K562 (cell line): ENCODE measurements around the gene TTN. TPM values are rescaled to one million over a fixed set of nuclear protein-coding genes. Genes with fewer than 3 reads are reported as not detected.

Experiments
- CBFA2T2 ChIP-seq: fragments of 450-650 bp; conservative IDR thresholded peaks from 2 replicates; pipeline ENCODE4 v1.6.1; 2017; ENCODE audit warnings: mild to moderate bottlenecking
- CBFA2T3 ChIP-seq: fragments of 450-650 bp; IDR thresholded peaks from 2 replicates; pipeline ENCODE4 v1.6.1; 2017
- ETV1 ChIP-seq: fragments of 450-650 bp; conservative IDR thresholded peaks from 2 replicates; pipeline ENCODE4 v1.6.1; 2016; ENCODE audit warnings: missing genetic modification characterization, control low read depth, low read depth, missing compliant biosample characterization
- FOSL1 ChIP-seq: fragments of 200-800 bp; sonication (Bioruptor generic); conservative IDR thresholded peaks from 2 replicates; pipeline ENCODE4 v1.6.1; 2016; ENCODE audit warnings: missing genetic modification characterization, missing compliant biosample characterization
- GATAD2B ChIP-seq: fragments of 450-650 bp; IDR thresholded peaks from 2 replicates; pipeline ENCODE4 v1.6.1; 2017; ENCODE audit warnings: mild to moderate bottlenecking, borderline replicate concordance
- MED1 ChIP-seq: sonication (generic); formaldehyde crosslinking; IDR thresholded peaks from 2 replicates; pipeline ENCODE4 v1.8.1; 2023; ENCODE audit warnings: missing genetic modification reagents, borderline replicate concordance
- MEIS2 ChIP-seq: fragments of 450-650 bp; IDR thresholded peaks from 2 replicates; pipeline ENCODE4 v1.6.1; 2014; ENCODE audit warnings: mild to moderate bottlenecking; ENCODE audit not compliant: partially characterized antibody
- NCOA2 ChIP-seq, 2 experiments: fragments of 450-650 bp; IDR thresholded peaks; 2 replicates each; pipeline ENCODE4 v1.6.1; 2018; ENCODE audit warnings: mild to moderate bottlenecking in 2 of 2, moderate library complexity in 1 of 2; ENCODE audit not compliant: partially characterized antibody in 2 of 2
- NFE2L1 ChIP-seq: fragments of 450-650 bp; IDR thresholded peaks from 2 replicates; pipeline ENCODE4 v1.6.1; 2016; ENCODE audit warnings: missing genetic modification characterization, low read depth, mild to moderate bottlenecking, missing compliant biosample characterization, moderate library complexity, borderline replicate concordance
- SOX6 ChIP-seq: fragments of 450-650 bp; IDR thresholded peaks from 2 replicates; pipeline ENCODE4 v1.6.1; 2014; ENCODE audit warnings: mild to moderate bottlenecking
- STAT5B ChIP-seq: fragments of 250-450 bp; sonication (Bioruptor Pico); IDR thresholded peaks from 2 replicates; pipeline ENCODE4 v1.8.0; 2021; ENCODE audit warnings: mild to moderate bottlenecking, inconsistent platforms
- ZC3H4 ChIP-seq: sonication (generic); formaldehyde crosslinking; IDR thresholded peaks from 2 replicates; pipeline ENCODE4 v1.9.0; 2021; ENCODE audit warnings: missing genetic modification reagents, borderline replicate concordance
- polyA plus RNA-seq, 8 experiments: library from polyadenylated mRNA; depleted of rRNA in 4 of 8; stranded (reverse) in 5 of 8; unstranded in 3 of 8; fragments of >200 nt; fragmentation: Nextera tagmentation in 2 of 8; fragmentation: Illumina TruSeq in 1 of 8; extraction: Ambion mirVana in 2 of 8; extraction: Trizol in 1 of 8; gene quantifications; 2 replicates each; pipeline versions ENCODE4 v1.2.1 to v1.2.3, GENCODE V29; 2011 to 2014; ENCODE audit warnings: inconsistent platforms in 1 of 8, missing spikeins in 1 of 8
- total RNA-seq, 7 experiments: library from RNA; depleted of rRNA in 6 of 7; stranded (reverse); fragments of >200 nt in 6 of 7; fragmentation: Illumina TruSeq in 2 of 7; extraction: Trizol in 2 of 7; gene quantifications; 2 replicates each; pipeline versions ENCODE4 v1.2.1 to v1.2.3, GENCODE V29; 2011 to 2021; ENCODE audit warnings: low replicate concordance in 1 of 7
- TF ChIP-seq, protein P1 (sequence below): sonication (generic); IDR thresholded peaks from 2 replicates; pipeline ENCODE4 v1.6.1; 2016
- TF ChIP-seq, protein P2 (sequence below): fragments of 250-450 bp; sonication (Bioruptor Pico); IDR thresholded peaks from 2 replicates; pipeline ENCODE4 v1.4.0; 2020
- TF ChIP-seq, protein P3 (sequence below): fragments of 200-400 bp; formaldehyde crosslinking; IDR thresholded peaks from 2 replicates; pipeline ENCODE4 v1.6.1; 2017; ENCODE audit warnings: mild to moderate bottlenecking, low read depth, low read length, moderate library complexity
- TF ChIP-seq, protein P4 (sequence below): fragments of 250-450 bp; sonication (Bioruptor Pico); IDR thresholded peaks from 2 replicates; pipeline ENCODE4 v1.5.1; 2021; ENCODE audit warnings: mild to moderate bottlenecking

Gene TTN
- total and polyA plus RNA-seq, 9 of the 15 experiments (the other 6 are each of a cell fraction or from before 2014, with no cell fraction given) = under 0.01 to 0.20 (median 0.04) TPM; not detected in 1

DNA sequence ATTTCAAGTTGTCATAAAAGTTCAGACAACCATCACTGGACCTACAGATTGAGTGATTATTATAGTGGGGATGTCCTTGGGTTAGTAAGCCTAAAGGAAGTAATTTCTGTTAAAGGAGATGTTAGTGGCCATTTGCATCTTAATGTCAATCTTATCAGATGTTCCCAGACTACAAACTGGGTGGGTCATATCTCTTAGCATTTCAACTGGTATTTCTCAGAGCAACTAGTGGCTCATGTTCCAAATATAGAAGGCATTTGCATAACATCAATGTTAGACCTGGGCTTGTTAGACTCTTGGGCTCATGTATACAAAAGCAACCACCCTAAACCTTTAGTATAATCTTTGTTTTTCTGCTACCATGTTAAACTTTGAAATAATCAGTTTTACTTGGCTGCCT is 309.1 kb downstream of the TTN start (continued):
- TF ChIP-seq, protein P1, sequence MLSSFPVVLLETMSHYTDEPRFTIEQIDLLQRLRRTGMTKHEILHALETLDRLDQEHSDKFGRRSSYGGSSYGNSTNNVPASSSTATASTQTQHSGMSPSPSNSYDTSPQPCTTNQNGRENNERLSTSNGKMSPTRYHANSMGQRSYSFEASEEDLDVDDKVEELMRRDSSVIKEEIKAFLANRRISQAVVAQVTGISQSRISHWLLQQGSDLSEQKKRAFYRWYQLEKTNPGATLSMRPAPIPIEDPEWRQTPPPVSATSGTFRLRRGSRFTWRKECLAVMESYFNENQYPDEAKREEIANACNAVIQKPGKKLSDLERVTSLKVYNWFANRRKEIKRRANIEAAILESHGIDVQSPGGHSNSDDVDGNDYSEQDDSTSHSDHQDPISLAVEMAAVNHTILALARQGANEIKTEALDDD = peak; percentile 83
- TF ChIP-seq, protein P2, sequence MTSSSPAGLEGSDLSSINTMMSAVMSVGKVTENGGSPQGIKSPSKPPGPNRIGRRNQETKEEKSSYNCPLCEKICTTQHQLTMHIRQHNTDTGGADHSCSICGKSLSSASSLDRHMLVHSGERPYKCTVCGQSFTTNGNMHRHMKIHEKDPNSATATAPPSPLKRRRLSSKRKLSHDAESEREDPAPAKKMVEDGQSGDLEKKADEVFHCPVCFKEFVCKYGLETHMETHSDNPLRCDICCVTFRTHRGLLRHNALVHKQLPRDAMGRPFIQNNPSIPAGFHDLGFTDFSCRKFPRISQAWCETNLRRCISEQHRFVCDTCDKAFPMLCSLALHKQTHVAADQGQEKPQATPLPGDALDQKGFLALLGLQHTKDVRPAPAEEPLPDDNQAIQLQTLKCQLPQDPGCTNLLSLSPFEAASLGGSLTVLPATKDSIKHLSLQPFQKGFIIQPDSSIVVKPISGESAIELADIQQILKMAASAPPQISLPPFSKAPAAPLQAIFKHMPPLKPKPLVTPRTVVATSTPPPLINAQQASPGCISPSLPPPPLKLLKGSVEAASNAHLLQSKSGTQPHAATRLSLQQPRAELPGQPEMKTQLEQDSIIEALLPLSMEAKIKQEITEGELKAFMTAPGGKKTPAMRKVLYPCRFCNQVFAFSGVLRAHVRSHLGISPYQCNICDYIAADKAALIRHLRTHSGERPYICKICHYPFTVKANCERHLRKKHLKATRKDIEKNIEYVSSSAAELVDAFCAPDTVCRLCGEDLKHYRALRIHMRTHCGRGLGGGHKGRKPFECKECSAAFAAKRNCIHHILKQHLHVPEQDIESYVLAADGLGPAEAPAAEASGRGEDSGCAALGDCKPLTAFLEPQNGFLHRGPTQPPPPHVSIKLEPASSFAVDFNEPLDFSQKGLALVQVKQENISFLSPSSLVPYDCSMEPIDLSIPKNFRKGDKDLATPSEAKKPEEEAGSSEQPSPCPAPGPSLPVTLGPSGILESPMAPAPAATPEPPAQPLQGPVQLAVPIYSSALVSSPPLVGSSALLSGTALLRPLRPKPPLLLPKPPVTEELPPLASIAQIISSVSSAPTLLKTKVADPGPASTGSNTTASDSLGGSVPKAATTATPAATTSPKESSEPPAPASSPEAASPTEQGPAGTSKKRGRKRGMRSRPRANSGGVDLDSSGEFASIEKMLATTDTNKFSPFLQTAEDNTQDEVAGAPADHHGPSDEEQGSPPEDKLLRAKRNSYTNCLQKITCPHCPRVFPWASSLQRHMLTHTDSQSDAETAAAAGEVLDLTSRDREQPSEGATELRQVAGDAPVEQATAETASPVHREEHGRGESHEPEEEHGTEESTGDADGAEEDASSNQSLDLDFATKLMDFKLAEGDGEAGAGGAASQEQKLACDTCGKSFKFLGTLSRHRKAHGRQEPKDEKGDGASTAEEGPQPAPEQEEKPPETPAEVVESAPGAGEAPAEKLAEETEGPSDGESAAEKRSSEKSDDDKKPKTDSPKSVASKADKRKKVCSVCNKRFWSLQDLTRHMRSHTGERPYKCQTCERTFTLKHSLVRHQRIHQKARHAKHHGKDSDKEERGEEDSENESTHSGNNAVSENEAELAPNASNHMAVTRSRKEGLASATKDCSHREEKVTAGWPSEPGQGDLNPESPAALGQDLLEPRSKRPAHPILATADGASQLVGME (CRISPR knock-in tag) = no peak
- no peak for TF ChIP-seq NCOA2 (IDR thresholded peaks at IDR 0.05; ENCODE audit: partially characterized antibody in 2 of 2)
- no peak for TF ChIP-seq STAT5B (CRISPR knock-in tag)
- TF ChIP-seq GATAD2B = no peak
- peak; percentile 40; the same call in 1 of the 2 replicates for TF ChIP-seq SOX6
- TF ChIP-seq, protein P3, sequence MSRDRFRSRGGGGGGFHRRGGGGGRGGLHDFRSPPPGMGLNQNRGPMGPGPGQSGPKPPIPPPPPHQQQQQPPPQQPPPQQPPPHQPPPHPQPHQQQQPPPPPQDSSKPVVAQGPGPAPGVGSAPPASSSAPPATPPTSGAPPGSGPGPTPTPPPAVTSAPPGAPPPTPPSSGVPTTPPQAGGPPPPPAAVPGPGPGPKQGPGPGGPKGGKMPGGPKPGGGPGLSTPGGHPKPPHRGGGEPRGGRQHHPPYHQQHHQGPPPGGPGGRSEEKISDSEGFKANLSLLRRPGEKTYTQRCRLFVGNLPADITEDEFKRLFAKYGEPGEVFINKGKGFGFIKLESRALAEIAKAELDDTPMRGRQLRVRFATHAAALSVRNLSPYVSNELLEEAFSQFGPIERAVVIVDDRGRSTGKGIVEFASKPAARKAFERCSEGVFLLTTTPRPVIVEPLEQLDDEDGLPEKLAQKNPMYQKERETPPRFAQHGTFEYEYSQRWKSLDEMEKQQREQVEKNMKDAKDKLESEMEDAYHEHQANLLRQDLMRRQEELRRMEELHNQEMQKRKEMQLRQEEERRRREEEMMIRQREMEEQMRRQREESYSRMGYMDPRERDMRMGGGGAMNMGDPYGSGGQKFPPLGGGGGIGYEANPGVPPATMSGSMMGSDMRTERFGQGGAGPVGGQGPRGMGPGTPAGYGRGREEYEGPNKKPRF = no peak
- TF ChIP-seq MEIS2 = peak; percentile 33
- TF ChIP-seq CBFA2T3 = peak; percentile 70
- TF ChIP-seq, protein P4, sequence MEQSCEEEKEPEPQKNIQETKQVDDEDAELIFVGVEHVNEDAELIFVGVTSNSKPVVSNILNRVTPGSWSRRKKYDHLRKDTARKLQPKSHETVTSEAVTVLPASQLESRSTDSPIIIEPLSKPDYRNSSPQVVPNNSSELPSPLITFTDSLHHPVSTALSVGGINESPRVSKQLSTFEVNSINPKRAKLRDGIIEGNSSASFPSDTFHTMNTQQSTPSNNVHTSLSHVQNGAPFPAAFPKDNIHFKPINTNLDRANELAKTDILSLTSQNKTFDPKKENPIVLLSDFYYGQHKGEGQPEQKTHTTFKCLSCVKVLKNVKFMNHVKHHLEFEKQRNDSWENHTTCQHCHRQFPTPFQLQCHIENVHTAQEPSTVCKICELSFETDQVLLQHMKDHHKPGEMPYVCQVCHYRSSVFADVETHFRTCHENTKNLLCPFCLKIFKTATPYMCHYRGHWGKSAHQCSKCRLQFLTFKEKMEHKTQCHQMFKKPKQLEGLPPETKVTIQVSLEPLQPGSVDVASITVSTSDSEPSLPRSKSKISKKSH = no peak
- no peak for TF ChIP-seq NFE2L1 (tag)
- no peak for TF ChIP-seq MED1
- TF ChIP-seq ZC3H4 (CRISPR knock-in tag) = no peak
- no peak; the same call in 1 of the 2 replicates for TF ChIP-seq FOSL1 (tag)
- no peak; the same call in 1 of the 2 replicates for TF ChIP-seq CBFA2T2
- TF ChIP-seq ETV1 (tag) = no peak
